Mucosa of descending colon (tissue), 3 donors: ENCODE results near the gene LHPP. TPM values are rescaled to one million over a fixed set of nuclear protein-coding genes. Genes with fewer than 3 reads are reported as not detected.

ENCODE experiments used
- ATAC-seq: fragments of 200-7000 bp; cut with Tn5 transposase; one replicate; pipeline ENCODE4 v1.9.1; 2020; ENCODE audit warnings: mild to moderate bottlenecking, moderate library complexity
- DNase-seq, 3 donors: peaks; one replicate each; pipeline ENCODE4 v3.0.0-alpha.2; 2020
- H3K36me3 ChIP-seq: fragments of 200-600 bp; one replicate; pipeline ENCODE4 v1.8.0; 2021; ENCODE audit warnings: low read depth, mild to moderate bottlenecking
- H3K4me1 ChIP-seq: fragments of 200-600 bp; one replicate; pipeline ENCODE4 v1.8.0; 2021; ENCODE audit warnings: low read depth, mild to moderate bottlenecking
- H3K4me3 ChIP-seq: fragments of 200-600 bp; one replicate; pipeline ENCODE4 v1.8.0; 2021; ENCODE audit warnings: mild to moderate bottlenecking
- H3K9me3 ChIP-seq: fragments of 200-600 bp; one replicate; pipeline ENCODE4 v1.8.0; 2021; ENCODE audit warnings: mild to moderate bottlenecking
- CTCF ChIP-seq: fragments of 200-600 bp; IDR thresholded peaks from one replicate; pipeline ENCODE4 v1.8.0; 2022; ENCODE audit warnings: antibody characterized with exemption, mild to moderate bottlenecking
- intact Hi-C, 2 donors: fragments of 100-400 bp; cut with DNase I in 1 of 2; cut with micrococcal nuclease in 1 of 2; formaldehyde crosslinking; loops; one replicate each; pipeline versions ENCODE4 v1.11.0 to v1.11.1; 2022; cut with DNase I, micrococcal nuclease
- total RNA-seq, 3 donors: library from RNA; stranded (reverse); fragmentation: NEBNext Ultra II Directional in 2 of 3; extraction: Animal tissue kit (Norgen Biotek cat#: 25700) in 2 of 3; gene quantifications; one replicate each; pipeline versions ENCODE4 v1.2.1 to v1.2.4, GENCODE V29; 2021 to 2023
- donor health status: DM: no; HTN: no; CAD: no; lungs with moderate emphysema.
- donor health status: DM: no; HTN: no; CAD: no.
- donor health status: DM: no; HTN: yes; CAD: no.

The LHPP gene
- total RNA-seq, 3 donors from 2014 or later: 19.7 to 46.7 (median 26.5) TPM

GRCh38 chr10:124510759-124511158 is 49.1 kb downstream of the LHPP start:
- H3K4me3 ChIP-seq: no peak overlapping the region
- DNase-seq (peak in 1 of 3 donors; percentile 22), ATAC-seq (no peak)
- H3K9me3 ChIP-seq: no peaks in the 10 kb centered on the region
- intact Hi-C loops: no loop called here
- H3K36me3 ChIP-seq: no peaks in the 10 kb centered on the region
- TF ChIP-seq CTCF: no peak
- H3K4me1 ChIP-seq: no peaks in the 10 kb centered on the region

- DNase-seq (peak in 1 of 3 donors; percentile 16), ATAC-seq (no peak)
- intact Hi-C loops: no loop called here
- no peaks in the 10 kb centered on the region for H3K4me1 ChIP-seq
- no peaks in the 10 kb centered on the region for H3K9me3 ChIP-seq
- no peak overlapping the region for H3K4me3 ChIP-seq
- H3K36me3 ChIP-seq: no peaks in the 10 kb centered on the region
- no peak for TF ChIP-seq CTCF
Observed at GRCh38 chr10:124511205-124512039, 49.8 kb downstream of the LHPP start.

DNA sequence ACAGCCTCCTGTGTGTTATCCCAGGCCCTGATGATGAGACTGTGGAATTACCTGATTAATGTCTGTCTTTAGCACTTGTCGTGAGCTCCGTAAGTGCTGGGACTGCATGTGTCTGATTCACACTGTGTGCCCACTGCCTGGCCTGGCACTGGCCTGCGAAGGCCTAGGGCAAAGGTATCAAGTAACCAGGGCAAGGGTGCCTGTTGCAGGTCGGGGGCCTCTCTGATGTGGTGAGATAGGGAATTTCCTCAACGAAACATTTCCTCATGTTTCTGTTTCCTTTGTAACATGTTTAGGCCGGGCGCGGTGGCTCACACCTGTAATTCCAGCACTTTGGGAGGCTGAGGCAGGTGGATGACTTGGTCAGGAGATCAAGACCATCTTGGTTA is 50.4 kb downstream of the LHPP start:
- TF ChIP-seq CTCF: no peak
- intact Hi-C loops: no loop called here
- Histone ChIP-seq H3K4me3 (no peak overlapping the region), H3K36me3 (no peaks in the 10 kb centered on the region), H3K9me3 (no peaks in the 10 kb centered on the region), H3K4me1 (no peaks in the 10 kb centered on the region)
- DNase-seq: peak in 1 of 3 donors; percentile 18
- ATAC-seq: no peak

DNA sequence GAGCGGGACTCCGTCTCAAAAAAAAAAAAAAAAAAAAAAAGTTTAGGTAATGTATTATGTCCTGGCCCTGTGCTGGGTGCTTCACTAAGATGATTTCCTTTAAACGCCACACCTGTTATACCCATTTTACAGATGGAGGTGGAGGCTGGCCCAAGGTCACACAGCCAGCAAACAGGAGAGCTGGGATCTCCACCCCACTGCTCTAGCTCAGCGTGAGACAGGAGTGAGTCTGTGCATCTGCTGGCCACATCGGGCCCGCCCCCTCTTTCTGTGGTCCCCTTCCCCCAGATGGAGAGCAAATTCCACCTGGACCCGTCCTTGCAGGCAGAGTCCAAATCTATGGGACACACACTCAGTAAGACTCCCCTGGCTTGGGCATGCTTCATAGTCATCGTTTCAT is 51.0 kb downstream of the LHPP start:
- TF ChIP-seq CTCF: no peak
- ATAC-seq: no peak
- H3K4me3 ChIP-seq: no peak overlapping the region
- no peaks in the 10 kb centered on the region for H3K9me3 ChIP-seq
- peak in 1 of 3 donors; percentile 15 for DNase-seq
- no peaks in the 10 kb centered on the region for H3K36me3 ChIP-seq
- H3K4me1 ChIP-seq: no peaks in the 10 kb centered on the region
- intact Hi-C loops: no loop called here

GRCh38 chr10:124515244-124515970 is 53.8 kb downstream of the LHPP start:
- intact Hi-C loops: no loop called here
- no peaks in the 10 kb centered on the region for H3K9me3 ChIP-seq
- H3K4me1 ChIP-seq: no peaks in the 10 kb centered on the region
- no peaks in the 10 kb centered on the region for H3K36me3 ChIP-seq
- ATAC-seq: no peak
- no peak for TF ChIP-seq CTCF
- no peak for DNase-seq
- no peak overlapping the region for H3K4me3 ChIP-seq
